Stimulated activated CD8-positive, alpha-beta memory T cell treated with anti-CD3 and anti-CD28 coated beads, Interleukin-2, amount 100 ng/mL, for 48 hours (primary cell): ENCODE results near the gene U2AF2.

Experiments
- DNase-seq, 2 donors: peaks; one replicate each; pipeline ENCODE4 v3.0.0-alpha.2; 2020; ENCODE audit warnings: low read depth in 2 of 2

U2AF2 gene

GRCh38 chr19:55690109-55690768 lies 35.4 kb downstream of the U2AF2 start:
- DNase-seq, result no peak

- no peak for DNase-seq
Measured at GRCh38 chr19:55690769-55691545, 36.1 kb downstream of the U2AF2 start.

DNA sequence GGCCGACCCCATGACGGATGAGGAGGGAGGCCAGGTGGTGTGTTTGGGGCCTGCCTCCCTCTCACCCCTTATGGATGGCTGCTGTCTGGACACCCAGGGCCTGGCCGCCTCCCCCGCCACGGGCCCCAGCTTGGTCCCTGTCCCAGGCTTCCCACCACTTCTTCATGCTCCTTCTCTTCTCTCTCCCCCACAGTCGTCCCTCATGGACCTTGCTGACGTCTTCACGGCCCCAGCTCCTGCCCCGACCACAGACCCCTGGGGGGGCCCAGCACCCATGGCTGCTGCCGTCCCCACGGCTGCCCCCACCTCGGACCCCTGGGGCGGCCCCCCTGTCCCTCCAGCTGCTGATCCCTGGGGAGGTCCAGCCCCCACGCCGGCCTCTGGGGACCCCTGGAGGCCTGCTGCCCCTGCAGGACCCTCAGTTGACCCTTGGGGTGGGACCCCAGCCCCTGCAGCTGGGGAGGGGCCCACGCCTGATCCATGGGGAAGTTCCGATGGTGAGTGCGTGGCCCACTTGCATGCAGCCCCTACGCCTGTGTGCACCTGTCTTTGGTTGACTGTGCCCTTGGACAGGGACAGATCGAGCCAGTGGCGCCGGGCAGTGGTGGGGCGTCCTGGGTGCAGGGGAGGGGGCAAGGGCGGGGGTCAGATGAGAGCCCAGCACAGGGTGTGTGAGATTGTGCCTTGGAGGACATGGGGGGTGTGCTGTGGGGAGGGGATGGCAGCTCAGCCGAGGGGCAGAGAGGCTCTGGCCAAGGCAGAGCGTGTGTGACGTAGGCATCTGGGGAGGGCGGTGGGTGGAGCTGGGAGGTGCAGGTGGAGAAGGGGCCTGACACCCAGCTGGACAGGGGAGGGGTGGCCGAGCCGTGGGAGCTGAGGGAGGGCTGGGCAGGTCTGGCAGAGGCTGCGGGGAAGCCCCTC lies 37.0 kb downstream of the U2AF2 start:
- DNase-seq, result no peak

DNA sequence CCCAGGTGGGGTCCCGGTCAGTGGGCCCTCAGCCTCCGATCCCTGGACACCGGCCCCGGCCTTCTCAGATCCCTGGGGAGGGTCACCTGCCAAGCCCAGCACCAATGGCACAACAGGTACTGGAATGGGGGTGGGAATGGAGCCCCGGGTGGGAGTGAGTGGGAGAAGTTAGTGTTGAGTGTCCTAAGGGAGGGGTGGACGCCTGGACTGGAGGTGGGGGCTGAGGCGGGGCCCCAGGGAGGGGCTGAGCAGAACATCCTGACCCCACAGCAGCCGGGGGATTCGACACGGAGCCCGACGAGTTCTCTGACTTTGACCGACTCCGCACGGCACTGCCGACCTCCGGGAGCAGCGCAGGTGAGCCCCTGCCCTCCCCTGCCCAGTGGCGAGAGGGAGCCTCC lies 37.8 kb downstream of the U2AF2 start:
- no peak for DNase-seq

DNA sequence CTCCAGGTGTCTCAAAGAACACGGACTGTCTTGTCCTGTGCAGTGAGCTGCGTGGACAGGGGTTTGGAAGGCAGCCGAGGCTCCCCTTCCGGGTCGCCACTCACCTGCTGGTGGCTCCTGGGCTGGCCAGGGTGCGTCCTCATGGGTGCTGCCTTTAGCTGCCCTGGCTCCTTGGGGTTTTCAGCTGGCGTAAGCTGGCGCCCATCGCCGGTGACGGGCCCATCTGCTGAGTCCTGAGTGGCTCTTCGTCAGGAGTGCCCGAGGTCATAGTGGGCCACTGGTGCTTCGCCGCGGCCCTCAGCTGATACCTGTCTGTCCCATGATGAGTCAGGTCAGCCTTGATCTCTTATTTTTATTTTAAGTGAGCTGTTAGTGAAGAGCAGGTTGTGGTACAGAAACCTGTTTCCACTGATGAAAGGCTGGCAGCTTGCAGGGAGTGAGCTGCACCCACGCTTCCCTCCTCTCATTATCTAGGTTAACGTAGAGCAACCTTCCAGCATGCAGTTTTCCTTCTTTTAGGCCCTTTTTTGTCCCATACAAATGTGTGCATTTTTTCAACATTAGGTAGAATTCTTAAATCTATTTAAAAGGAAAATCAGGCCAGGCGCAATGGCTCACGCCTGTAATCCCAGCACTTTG lies 38.6 kb downstream of the U2AF2 start:
- DNase-seq, result no peak

GRCh38 chr19:55694241-55694655 lies 39.4 kb downstream of the U2AF2 start:
- no peak for DNase-seq

DNA sequence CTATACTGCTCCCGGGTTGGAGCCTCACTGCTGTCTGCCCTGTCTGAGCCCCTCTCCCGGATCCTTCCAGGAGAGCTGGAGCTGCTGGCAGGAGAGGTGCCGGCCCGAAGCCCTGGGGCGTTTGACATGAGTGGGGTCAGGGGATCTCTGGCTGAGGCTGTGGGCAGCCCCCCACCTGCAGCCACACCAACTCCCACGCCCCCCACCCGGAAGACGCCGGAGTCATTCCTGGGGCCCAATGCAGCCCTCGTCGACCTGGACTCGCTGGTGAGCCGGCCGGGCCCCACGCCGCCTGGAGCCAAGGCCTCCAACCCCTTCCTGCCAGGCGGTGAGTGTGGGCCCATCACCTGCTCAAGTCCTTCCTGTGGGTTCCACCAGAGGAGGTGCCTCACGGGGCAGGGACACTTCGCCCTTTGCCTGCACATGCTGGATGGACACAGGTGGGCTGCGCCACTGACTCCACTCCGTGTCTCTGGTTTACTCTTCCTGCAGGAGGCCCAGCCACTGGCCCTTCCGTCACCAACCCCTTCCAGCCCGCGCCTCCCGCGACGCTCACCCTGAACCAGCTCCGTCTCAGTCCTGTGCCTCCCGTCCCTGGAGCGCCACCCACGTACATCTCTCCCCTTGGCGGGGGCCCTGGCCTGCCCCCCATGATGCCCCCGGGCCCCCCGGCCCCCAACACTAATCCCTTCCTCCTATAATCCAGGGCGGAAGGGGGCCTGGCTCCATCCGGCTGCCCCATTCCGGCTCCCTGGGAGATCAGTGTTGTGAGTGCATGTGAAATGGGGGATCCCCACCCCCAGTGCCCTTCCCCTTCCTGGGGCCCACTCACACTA lies 40.0 kb downstream of the U2AF2 start:
- no peak for DNase-seq

GRCh38 chr19:55695511-55696290 lies 40.9 kb downstream of the U2AF2 start:
- no peak for DNase-seq

GRCh38 chr19:55696301-55697068 lies 41.6 kb downstream of the U2AF2 start:
- DNase-seq, result no peak

DNA sequence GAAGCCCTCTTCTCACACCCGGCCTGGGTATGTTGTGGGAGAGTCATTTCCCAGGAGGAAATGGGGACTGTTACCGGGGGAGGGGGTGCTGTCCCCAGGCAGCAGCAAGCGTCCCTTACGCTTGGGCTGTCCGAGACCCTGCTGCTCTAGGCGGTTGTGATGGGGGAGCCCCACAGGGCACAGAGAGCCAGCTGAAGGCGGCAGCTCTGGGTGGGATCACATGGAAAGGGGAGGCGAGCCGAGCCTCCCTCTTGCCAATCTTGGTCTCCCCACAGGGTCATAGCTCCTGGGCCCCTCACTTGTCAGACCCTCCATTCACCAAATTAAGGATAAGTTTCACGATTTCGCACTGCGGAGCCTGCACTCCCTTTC lies 42.2 kb downstream of the U2AF2 start:
- no peak for DNase-seq

DNA sequence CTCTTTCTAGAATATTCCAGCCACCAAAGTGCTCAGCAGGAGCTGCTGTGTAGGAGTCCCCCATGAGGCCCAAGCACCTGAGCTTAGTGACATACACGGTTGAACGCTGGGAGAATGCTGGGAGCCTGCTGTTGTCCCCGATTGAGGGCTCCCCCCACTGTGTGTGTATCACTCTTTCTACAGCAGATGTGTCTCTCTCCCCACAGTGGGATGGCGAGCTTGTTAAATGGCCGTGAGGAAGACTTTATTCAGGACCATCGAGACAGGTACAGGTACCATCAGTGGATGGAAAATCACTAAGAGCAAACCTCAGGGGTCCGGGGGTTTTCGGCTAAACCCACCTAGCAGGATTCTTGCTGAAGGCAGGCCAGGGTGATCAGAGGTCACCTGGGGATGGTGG lies 42.9 kb downstream of the U2AF2 start:
- no peak for DNase-seq

DNA sequence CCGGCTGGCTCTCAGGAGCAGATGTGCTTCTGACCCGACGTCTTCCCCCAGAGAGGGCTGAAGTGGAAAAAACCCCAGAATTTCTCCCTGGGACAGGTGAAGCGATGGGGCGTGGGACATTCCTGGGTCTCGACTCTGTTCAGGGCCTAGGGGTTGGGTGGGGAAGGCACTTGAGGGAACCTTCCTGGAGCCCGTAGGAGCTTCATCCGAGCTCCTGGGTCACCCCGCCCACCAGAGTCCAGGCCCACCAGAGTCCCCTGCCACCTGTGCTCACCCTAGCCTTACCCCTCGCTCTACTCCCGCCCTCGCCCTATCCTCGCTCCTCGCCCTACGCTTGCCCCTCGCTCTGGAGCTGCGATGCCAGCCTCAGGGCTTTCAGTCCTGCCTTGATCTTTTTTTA lies 43.4 kb downstream of the U2AF2 start:
- no peak for DNase-seq

DNA sequence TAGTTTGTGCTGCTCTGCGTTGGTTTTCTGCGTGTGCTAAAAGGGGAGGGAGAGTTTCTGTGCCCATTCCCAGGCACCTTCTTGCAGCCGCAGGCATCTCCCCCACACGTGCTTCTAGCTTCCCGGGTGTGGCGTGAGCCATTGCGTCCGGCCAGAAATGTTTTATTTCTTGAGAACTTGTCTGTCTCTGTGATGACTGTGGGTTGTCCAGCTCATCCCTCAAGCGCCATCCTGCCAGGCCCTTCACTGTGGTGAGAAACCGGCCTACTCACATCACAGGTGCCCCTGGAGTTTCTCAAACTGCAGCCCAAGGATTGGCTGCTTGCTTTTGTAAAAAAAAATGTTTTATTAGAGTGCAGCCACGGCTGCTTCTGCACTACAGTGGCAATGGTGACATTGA lies 44.4 kb downstream of the U2AF2 start:
- DNase-seq, result no peak

DNA sequence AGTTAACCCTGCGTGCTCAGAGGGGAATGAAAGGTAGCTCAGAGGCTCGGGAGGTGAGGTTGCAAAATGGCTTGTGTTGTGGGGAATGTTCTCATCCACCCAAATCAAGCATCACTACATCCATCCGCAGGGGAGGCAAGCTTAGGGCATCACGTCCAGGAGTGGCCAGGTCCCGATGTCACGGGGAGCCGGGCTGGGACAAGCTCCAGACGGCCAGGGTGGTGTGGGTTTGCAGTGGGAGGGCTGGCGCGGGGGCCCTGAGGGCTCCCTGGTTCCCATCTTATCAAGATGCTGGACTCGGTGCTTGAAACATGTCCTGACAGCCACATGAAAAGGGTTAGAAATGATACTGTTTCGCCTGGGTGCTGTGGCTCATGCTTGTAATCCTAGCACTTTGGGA lies 46.0 kb downstream of the U2AF2 start:
- no peak for DNase-seq

DNA sequence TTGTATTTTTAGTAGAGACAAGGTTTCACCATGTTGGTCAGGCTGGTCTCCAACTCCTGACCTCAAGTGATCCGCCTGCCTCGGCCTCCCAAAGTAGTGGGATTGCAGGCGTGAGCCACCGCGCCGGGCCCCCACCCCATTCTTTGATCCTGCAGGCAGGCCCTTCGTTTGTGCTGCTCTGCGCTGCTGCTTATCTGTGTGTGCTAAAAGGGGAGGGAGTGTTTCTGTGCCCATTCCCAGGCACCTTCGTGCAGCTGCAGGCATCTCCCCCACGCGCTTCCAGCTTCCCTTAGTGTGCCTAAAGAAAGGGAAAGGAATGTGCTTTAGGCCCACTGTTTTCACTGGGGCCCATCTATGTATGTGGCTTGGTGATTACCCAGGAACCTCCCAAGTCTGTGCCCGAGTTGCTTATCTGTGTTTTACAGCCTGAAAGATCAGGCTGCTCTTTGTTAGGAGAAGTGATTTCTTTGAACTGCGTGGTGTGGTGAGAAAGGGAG lies 47.3 kb downstream of the U2AF2 start:
- DNase-seq, result no peak

DNA sequence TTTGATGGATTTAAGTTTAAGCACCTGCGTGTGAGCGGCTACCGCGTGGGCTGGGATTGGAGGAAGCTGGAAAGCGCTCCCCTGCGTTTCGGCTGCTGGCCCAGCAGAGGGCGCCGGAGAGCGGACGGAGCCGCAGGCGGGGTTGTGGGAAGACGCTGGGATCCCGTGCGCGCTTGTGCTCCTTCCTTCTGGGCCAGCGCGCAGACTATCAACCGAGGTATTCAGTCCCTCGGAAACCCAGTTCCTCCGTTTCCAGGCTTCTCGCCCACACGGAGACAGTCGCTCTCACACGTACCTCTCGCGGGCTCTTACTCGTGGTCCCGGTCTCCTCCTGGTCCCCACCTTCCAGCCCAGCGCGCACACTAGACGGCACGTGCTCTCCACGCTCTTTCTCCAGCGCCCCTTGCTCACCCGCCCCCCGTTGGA lies 49.0 kb downstream of the U2AF2 start:
- peak; percentile 25 to 52 for DNase-seq

- DNase-seq, result no peak
Measured at GRCh38 chr19:55704494-55705245, 49.8 kb downstream of the U2AF2 start.

DNA sequence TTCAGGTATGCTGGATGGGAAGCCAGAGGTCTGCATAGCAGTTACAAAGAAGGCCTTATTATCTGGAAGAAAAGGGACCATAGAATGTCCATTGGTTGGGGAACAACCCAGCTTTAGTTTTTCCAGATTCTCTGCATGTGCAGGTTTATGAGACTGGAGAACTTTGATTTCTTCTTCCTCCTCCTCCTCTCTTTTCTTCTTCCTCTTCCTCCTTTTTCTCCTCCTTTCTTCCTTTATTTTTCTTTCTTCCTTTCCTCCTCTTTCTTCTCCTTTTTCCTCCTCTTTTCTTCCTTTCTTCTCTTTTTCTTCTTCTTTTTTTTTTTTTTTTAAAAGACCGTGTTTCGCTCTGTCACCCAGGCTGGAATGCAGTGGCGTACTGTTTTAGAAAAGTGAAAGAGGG lies 51.1 kb downstream of the U2AF2 start:
- DNase-seq, result no peak

DNA sequence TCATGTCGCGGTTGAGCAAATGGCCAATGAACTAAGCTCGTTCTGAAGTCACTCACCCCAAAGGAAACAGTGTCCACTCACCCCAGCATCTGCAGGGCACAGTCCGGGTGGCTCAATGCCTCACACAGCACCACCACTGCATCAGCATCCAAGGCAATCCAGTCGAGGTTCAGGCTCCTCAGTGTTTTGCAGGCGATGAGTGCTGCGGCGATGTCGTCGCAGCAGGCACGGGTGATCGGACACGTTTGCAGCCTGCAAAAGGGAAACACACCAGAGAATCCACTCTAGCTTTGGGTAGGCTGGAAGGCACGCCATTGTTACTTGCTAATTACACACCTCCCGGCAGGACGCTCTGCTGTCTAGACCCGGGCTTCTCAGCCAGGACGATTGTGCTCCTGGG lies 56.9 kb downstream of the U2AF2 start:
- DNase-seq, result no peak
